ENCODE measurements around the gene PPP2R5E. TPM values are rescaled to one million over a fixed set of nuclear protein-coding genes. Genes with fewer than 3 reads are reported as not detected.

The PPP2R5E gene
- total and polyA plus RNA-seq, 2 experiments from 2014 or later, result 30.9 to 31.4 TPM

DNA sequence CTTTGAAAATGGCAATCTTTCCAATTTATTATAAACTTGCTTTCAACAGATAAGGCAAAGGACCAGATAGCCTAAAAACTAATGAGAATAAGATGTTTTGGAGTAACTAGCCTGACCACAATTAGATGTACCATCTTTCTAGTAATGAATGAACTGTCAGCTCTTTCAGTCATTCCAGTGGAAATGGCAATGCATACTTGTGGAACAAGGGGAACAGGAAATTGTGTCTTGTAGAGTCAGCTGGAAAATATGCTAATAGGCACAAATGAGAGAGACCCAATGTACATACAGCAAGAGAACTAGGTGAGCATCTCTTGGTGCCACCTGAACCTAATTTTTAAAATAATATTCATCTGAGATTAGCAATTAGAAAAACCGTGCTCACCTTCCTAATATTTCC, 148.3 kb downstream of the PPP2R5E start:
- H4K20me1 ChIP-seq (ENCODE audit: insufficient read depth, poor library complexity, severe bottlenecking), result no peaks in the 10 kb centered on the region
- TF ChIP-seq EZH2 (IDR thresholded peaks at IDR 0.05; ENCODE audit: borderline replicate concordance) (no peak), EZH2phosphoT487 (IDR thresholded peaks at IDR 0.05; ENCODE audit: low read depth, severe bottlenecking, unreplicated experiment) (no peak)
- TF ChIP-seq, protein P1, sequence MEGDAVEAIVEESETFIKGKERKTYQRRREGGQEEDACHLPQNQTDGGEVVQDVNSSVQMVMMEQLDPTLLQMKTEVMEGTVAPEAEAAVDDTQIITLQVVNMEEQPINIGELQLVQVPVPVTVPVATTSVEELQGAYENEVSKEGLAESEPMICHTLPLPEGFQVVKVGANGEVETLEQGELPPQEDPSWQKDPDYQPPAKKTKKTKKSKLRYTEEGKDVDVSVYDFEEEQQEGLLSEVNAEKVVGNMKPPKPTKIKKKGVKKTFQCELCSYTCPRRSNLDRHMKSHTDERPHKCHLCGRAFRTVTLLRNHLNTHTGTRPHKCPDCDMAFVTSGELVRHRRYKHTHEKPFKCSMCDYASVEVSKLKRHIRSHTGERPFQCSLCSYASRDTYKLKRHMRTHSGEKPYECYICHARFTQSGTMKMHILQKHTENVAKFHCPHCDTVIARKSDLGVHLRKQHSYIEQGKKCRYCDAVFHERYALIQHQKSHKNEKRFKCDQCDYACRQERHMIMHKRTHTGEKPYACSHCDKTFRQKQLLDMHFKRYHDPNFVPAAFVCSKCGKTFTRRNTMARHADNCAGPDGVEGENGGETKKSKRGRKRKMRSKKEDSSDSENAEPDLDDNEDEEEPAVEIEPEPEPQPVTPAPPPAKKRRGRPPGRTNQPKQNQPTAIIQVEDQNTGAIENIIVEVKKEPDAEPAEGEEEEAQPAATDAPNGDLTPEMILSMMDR (IDR thresholded peaks at IDR 0.05; ENCODE audit: poor library complexity), result no peak
- no peak overlapping the region for H3K27ac ChIP-seq
- no peak overlapping the region for H3K4me2 ChIP-seq
- H3K9me2 ChIP-seq (replicated peaks; ENCODE audit: insufficient read depth), result no peaks in the 10 kb centered on the region
- H3K4me3 ChIP-seq, result no peak overlapping the region
- no peak for DNase-seq (ENCODE audit: low spot score)
- H3K27me3 ChIP-seq, result no peaks in the 10 kb centered on the region
- H3K4me1 ChIP-seq (ENCODE audit: insufficient read depth), result peaks cover 6% of the 10 kb centered on the region
- H2AFZ ChIP-seq, result no peak overlapping the region
- H3K9me3 ChIP-seq (ENCODE audit: low read depth), result no peaks in the 10 kb centered on the region
- WGBS (ENCODE audit: low lambda C conversion rate, missing lambda C conversion rate), result 91% methylated on average over 1 of the region's 1 CpG
- H3K36me3 ChIP-seq (replicated peaks; ENCODE audit: insufficient read depth, low read depth), result no peaks in the 10 kb centered on the region
- peaks cover 10% of the 10 kb centered on the region for H3K79me2 ChIP-seq

DNA sequence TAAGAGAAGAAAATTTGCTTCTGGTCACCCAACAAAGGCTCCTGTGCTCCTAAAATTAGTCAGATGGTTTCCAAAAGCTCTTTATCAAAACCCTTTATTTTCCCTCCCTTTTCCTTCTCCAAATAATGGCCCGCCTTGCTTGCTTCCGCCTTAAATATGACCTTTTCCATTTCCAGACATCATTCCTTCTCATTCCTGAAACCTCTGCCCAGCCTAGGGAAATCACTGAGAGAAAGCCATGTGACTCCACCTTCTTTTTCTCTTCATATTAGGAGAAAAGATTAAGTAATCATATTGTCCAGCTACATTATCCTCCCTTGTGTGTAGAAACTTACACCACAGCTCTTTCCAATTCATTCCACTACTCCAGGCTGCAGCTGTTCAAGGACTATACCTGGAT, 148.7 kb downstream of the PPP2R5E start:
- no peaks in the 10 kb centered on the region for H3K36me3 ChIP-seq (replicated peaks; ENCODE audit: insufficient read depth, low read depth)
- H3K79me2 ChIP-seq, result peaks cover 10% of the 10 kb centered on the region
- no peak overlapping the region for H3K27ac ChIP-seq
- H3K4me3 ChIP-seq, result no peak overlapping the region
- no peaks in the 10 kb centered on the region for H4K20me1 ChIP-seq (ENCODE audit: insufficient read depth, poor library complexity, severe bottlenecking)
- TF ChIP-seq, protein P1 (IDR thresholded peaks at IDR 0.05; ENCODE audit: poor library complexity), result no peak
- no peak for TF ChIP-seq EZH2 (IDR thresholded peaks at IDR 0.05; ENCODE audit: borderline replicate concordance)
- TF ChIP-seq EZH2phosphoT487 (IDR thresholded peaks at IDR 0.05; ENCODE audit: low read depth, severe bottlenecking, unreplicated experiment), result no peak
- no peaks in the 10 kb centered on the region for H3K9me2 ChIP-seq (replicated peaks; ENCODE audit: insufficient read depth)
- H3K27me3 ChIP-seq, result no peaks in the 10 kb centered on the region
- no peak overlapping the region for H2AFZ ChIP-seq
- H3K9me3 ChIP-seq (ENCODE audit: low read depth), result no peaks in the 10 kb centered on the region
- DNase-seq (ENCODE audit: low spot score), result no peak
- peaks cover 6% of the 10 kb centered on the region for H3K4me1 ChIP-seq (ENCODE audit: insufficient read depth)
- WGBS (ENCODE audit: low lambda C conversion rate, missing lambda C conversion rate), result 97% methylated on average over 2 of the region's 2 CpGs
- H3K4me2 ChIP-seq, result no peak overlapping the region

DNA sequence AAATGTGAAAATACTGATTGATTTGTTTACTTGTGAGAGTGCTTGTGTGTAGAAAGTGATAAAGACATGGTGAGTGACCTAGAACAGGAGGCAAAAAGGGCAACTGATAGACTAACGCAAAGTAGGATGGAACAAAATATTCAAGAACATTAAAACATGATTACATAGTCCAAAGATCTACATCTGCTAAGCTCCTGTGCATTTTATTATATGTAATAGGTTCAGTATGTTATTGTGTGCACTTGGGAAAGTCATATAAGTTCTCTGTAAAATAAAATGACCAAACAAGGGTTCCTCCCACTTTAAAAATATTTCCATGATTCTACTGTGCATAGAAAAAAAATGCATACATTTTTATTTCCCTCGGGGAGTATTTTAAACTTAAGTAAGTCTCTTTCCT, 150.2 kb downstream of the PPP2R5E start:
- H3K9me3 ChIP-seq (ENCODE audit: low read depth), result no peaks in the 10 kb centered on the region
- H3K79me2 ChIP-seq, result peaks cover 3% of the 10 kb centered on the region
- TF ChIP-seq EZH2phosphoT487 (IDR thresholded peaks at IDR 0.05; ENCODE audit: low read depth, severe bottlenecking, unreplicated experiment), result no peak
- TF ChIP-seq, protein P1 (IDR thresholded peaks at IDR 0.05; ENCODE audit: poor library complexity), result no peak
- TF ChIP-seq EZH2 (IDR thresholded peaks at IDR 0.05; ENCODE audit: borderline replicate concordance), result no peak
- no peak overlapping the region for H3K4me3 ChIP-seq
- no peak overlapping the region for H3K4me2 ChIP-seq
- 55% methylated on average over 2 of the region's 2 CpGs for WGBS (ENCODE audit: low lambda C conversion rate, missing lambda C conversion rate)
- peaks cover 6% of the 10 kb centered on the region for H3K4me1 ChIP-seq (ENCODE audit: insufficient read depth)
- no peaks in the 10 kb centered on the region for H3K9me2 ChIP-seq (replicated peaks; ENCODE audit: insufficient read depth)
- no peaks in the 10 kb centered on the region for H3K27me3 ChIP-seq
- no peak for DNase-seq (ENCODE audit: low spot score)
- no peaks in the 10 kb centered on the region for H3K36me3 ChIP-seq (replicated peaks; ENCODE audit: insufficient read depth, low read depth)
- no peak overlapping the region for H3K27ac ChIP-seq
- no peaks in the 10 kb centered on the region for H4K20me1 ChIP-seq (ENCODE audit: insufficient read depth, poor library complexity, severe bottlenecking)
- H2AFZ ChIP-seq, result no peak overlapping the region

DNA sequence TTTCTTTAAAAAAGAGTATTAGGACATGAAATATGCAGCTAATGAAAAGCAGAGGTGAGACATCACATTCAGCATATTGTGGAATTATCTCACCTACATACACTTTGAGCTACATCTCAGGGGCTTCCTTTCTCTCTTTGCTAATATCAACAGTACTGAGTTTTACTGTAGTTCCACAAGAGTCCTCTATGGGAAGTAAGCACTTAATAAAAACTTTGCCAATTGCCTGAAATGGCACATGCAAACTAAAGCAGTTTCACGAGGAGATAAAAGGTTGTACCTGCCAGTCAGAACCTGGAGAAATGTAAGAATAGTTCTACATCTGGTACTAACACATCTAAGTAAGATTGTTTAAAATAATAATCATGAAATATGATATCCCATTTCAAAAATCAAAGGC, 150.9 kb downstream of the PPP2R5E start:
- H3K4me2 ChIP-seq, result no peak overlapping the region
- H3K4me1 ChIP-seq (ENCODE audit: insufficient read depth), result peaks cover 6% of the 10 kb centered on the region
- 41% methylated on average over 1 of the region's 1 CpG for WGBS (ENCODE audit: low lambda C conversion rate, missing lambda C conversion rate)
- H2AFZ ChIP-seq, result no peak overlapping the region
- H3K79me2 ChIP-seq, result no peaks in the 10 kb centered on the region
- TF ChIP-seq EZH2 (IDR thresholded peaks at IDR 0.05; ENCODE audit: borderline replicate concordance), result no peak
- TF ChIP-seq EZH2phosphoT487 (IDR thresholded peaks at IDR 0.05; ENCODE audit: low read depth, severe bottlenecking, unreplicated experiment), result no peak
- TF ChIP-seq, protein P1 (IDR thresholded peaks at IDR 0.05; ENCODE audit: poor library complexity), result no peak
- H3K9me2 ChIP-seq (replicated peaks; ENCODE audit: insufficient read depth), result no peaks in the 10 kb centered on the region
- H4K20me1 ChIP-seq (ENCODE audit: insufficient read depth, poor library complexity, severe bottlenecking), result no peaks in the 10 kb centered on the region
- H3K27ac ChIP-seq, result no peak overlapping the region
- H3K27me3 ChIP-seq, result no peaks in the 10 kb centered on the region
- H3K36me3 ChIP-seq (replicated peaks; ENCODE audit: insufficient read depth, low read depth), result no peaks in the 10 kb centered on the region
- H3K4me3 ChIP-seq, result no peak overlapping the region
- peak; percentile 9 for DNase-seq (ENCODE audit: low spot score)
- no peaks in the 10 kb centered on the region for H3K9me3 ChIP-seq (ENCODE audit: low read depth)
